Inferior parietal cortex (tissue), 1 donor: ENCODE measurements around the gene ARL4C.
A peak's percentile ranks its signal among the peaks of the same experiment; 100 is the strongest.

Experiments used
- DNase-seq: peaks from one replicate; pipeline ENCODE4 v3.0.0-alpha.2; 2016; ENCODE audit errors: extremely low spot score

ARL4C gene

DNA sequence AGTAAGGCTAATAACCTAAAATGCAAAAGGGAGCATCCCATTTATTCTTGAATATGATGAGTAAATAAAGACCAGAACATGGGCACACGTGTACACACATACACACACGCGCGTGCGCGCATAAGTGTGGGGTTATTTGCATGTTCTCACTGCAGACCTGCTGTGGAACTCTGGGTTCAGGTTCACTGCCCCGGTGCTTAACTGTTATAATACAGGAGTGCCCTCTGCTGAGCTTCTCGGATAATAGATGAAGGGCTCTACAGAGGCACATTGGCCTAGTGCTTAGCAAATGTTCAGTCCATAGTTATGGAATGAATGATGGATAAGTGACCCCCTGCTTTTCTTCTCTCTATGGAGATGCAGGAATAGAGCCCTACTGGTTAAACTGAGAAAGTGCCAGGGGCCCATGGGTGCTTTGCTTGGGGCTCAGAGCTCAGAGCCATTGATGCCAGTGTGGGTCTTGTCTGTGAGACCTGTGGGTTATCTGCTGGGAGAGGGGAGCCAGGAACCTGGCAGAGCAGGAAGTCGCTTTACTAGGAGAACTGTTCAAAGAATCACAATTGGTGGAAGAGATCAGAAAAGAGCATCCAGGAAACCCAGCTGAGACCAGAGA is 3.6 kb upstream of the ARL4C start:
- peak; percentile 73 for DNase-seq

DNA sequence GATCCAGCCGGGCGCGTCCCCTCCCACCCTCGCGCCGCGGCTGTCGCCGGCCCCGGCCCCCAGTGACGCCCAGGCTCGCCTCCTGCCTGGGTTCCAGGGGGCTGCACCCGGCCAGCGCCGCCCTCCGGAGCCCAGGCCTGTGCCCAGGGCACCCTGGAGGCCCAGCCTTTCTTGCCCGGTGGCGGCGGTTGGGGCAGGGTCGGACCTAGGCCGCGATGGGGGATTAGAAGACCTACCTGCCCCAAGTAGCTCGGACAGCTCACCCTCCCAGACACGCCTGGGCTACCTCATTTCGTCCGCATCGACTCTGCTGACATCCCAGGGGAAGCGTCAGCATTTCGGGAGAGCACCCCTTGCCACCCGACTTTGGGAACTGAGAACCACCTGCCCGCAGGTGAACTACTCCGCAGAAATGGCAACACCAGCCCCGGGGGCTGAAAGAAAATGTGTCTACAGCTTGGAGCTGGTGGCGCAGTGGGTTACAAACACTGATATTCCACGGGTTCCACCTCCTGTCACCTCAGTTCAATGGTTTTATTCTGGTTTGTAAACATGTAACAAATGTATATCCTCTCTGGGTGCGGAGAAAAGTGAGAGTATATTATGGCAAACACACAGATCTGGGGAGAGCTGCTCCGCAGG is 834 bp upstream of the ARL4C start:
- no peak for DNase-seq

DNA sequence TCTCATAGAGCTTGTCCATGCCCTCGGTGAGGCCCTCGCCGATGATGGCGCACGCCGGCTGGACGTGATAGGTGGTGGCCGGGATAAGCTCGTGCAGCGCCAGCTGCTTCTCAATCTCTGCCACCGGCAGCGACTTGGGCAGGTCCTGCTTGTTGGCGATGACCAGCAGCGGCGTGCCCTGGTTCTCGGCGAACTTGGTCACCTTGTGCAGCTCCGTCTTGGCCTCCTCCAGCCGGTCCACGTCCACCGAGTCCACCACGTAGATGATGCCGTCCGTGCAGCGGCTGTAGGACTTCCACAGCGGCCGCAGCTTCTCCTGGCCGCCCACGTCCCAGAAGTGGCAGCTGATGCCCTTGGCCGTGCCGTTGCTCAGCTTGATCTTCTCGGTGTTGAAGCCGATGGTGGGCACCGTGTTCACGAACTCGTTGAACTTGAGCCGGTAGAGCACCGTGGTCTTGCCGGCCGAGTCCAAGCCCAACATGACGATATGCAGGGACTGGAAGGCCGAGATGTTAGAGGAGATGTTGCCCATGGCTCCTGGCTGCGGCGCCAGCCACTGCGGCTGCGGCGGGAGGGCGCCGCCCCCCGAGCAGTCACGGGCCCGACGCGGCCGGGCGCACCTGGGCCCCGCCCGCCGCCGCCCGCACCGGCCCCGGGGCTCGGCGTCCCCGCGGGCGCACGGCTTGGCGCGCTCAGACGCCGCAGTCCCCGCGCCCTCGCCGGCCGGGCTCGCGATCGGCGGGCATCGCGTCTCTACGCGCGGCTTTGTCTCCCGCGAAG is 636 bp downstream of the ARL4C start:
- DNase-seq, result no peak

DNA sequence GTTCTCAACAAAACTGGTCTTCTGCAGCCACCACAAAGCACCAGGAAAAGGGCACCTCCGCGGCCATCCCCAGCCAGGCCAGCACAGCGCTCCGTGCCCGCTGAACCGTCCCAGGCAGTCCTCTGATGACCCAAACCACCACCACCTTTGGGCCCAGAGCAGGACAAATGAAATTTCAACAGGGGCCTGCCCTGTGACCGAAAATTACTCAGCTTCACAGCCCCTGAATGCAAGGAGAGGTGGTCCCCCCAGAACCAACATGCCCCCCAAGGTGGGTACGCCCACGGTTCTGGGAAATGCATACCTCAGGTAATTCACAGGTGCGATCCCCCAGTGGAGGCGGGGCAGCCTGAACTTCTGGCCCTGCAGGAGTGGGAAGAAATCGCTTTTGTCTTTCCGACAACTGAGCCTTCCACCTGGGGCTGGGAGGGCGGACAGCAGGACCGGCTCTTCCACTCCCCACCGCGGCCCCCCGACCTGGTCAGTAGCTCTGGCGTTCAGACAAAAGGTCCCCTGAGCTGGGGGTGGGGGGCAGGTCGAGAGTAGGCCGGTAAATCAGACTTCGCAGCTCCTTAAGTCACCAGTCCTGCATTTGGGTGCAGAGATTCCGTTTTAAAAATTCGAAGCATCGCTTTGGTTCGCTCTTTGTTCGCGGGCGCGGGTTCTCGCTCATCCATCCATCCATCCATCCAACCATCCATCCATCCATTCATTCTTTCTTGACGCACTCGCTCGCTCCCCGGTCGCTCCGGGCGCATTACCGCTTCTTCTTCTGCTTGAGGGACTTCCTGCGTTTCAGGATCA is 1.4 kb downstream of the ARL4C start:
- no peak for DNase-seq

DNA sequence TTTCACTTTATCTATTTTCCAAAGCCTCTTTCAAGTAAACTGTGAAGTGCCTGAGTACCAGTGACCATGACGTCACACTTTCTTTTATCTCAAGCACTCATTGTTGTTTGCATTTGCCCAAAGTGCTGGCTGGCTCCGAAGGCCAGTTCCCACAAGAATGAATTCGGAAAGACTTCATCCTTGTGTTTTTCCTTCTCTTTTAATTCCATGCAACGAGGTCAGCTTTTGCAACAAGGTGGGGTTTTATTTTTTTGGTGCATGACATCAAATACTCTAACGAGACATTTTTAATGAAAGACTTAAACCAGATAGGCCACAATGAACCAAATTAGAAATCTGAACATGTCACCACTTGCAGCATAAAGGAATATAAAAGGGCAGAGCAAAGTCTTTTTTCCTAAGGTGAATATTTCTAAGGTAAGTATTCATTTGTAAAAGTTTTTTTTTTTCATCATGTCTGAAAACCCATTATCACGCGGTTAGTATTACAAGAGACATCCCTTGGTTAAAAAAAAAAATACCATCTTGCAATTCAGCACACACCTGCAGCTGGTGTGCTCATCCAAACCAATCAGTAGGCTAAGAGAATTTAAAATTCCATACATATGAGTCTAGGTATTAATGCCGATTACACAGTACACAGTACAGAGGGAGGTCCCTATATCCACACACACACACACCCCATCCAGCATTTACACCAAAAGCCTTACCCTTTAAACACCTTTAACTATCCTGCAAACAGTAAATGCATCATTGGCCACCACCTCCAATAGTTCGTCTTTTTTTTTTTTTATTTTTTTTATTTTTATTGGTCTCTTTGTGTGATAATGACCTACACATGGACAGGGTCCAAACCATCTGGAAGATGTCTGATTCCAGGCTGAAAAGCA is 2.3 kb downstream of the ARL4C start:
- DNase-seq, result peak; percentile 47

DNA sequence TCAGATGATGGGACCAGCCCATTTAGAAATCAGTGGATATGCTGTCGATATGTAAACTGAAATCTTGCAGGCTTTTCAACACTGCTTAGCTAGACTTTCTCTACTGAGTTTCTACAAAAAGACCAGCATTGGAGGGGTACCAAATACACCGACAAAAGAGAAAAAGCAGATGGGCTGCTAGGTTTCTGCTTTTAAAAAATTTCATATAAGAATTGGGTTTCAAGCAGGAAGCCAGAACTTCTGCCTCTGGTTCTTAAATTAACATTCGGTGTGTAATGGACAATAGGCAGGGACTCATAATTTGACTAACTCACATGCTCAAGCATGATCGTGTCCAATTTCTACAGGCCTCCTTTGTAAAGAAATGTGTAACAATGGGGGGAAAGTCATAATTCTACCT is 3.1 kb downstream of the ARL4C start:
- no peak for DNase-seq

DNA sequence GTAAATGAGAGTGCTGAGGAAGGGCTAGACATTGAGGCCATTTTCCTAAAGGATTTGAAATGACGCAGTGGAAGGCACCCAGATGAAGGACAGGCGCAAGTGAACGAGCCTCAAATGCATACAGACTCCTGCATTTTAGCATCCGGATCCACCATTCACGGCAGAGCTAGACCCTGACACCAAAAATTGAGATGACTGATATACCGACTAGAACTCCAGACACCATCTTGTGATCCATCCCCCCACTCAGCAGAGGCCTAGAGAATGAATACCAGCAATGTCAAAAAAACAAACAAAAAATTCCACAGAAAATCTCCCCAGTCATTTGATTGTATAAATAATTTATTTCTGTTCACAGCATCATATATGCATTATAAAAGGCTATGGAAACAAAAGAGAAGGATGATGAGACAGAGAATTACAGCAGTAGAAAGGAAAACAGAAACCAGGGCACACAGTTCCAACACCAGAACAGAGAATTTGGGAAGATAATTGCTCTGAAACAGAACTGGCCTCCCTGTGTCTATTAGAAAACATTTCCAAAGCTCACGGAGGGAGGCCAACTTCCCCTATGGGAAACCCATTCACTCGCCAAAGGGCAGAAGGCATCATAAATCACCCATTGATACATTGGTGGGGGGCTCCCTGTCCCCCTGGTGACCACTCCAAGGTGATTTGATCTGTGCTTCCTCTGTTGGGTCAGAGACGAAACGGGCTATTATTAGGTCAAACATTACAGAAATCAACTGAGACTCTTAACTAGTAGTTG is 4.0 kb downstream of the ARL4C start:
- DNase-seq, result no peak

DNA sequence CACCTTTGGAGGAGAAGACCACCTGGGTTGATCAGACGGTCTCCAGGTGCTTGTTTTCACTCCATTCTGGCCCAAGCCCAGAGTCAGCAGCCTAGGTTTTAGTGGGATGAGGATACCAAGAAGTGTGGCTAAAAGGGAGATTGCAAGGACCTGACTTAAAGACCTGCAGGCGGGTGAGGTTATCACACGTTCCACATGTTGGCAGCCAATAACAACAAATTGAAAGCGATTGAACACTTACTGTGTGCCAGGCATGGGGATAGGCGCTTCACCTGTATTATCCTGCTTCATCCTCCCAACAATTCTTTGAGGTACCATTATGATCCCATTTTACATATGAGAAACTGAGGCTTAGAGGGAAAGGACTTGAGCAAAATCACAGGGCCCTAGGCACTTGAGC is 5.0 kb downstream of the ARL4C start:
- DNase-seq, result no peak

DNA sequence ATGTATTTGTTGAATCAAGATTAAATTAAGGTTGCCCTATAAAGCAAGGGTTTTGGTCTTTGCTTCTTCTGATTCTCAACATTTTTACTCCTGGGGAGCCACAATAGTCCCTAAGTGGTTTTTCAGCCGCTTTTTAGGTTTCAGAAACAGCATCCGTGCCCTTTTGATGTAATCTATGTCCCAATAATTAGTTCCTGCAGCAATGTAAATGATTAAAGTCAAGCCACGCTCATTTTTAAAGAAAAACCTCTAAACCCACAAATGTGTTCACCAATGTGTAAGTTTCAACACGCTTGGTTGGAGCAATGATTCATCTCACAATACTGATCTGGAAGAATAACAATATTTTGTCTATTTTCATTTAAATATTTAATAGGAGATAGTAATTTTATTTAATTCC is 5.6 kb downstream of the ARL4C start:
- no peak for DNase-seq

DNA sequence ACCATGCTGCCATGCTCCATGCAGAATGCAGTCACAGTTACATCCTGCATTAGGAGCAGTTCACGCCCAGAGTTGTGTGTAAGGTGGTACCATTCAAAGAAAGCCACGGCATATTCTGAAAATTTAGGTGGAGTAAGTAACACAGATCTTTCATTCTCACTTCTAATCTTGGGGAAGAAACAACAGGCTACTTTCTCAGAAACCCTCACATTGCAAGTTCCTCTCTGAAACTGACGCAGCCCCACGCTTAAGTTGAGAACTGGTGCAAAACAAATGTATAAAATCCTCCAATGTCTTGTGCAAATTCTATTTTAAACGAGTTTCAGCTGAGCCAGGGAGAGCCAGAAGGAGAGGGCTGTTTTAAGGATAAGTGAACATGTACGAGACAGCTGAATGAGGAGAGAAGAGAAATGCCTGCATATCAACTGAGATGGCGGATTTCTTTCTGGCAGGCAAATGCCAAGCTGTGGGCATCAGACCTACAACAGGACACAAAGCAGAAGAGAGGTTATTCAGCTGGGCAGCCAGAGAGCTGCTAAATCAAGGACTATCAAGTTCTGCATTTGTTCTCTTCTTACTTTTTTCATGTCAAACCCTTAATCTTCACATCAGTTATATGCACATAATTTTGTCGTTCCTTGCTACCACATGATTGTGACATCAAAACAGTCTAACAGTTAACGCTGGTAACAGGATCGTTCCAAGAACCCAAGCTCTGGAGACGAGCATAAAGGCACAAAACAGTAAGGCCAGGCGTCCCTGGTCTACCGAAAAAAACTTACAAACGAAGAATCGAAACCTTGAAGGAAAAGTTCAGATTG is 6.4 kb downstream of the ARL4C start:
- DNase-seq, result peak; percentile 55

DNA sequence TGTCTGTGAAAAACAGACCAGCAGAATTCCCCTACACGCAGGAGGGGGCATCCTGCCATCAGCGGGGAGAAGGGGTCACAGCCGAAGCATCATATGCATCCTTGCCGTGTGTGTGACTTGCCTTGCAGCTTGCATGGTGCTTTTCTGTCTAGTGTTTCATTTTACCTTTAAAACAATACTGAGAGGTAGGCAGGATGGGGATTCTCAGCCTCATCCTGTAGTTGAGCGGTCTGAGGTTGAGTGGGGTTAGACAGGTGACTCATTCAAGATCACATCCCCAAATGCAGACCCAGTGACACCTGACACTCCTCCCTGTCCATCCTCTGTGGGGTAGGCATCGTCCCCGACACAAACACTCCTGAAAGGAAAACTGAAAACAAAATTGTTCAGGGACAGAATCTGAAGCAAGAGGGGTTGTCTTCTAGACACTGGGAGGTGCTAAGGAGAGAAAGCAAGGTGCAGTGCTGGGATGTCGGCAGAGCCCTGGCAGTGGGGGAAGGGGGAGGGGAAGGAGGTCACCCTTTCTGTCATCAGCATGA is 7.9 kb downstream of the ARL4C start:
- no peak for DNase-seq

DNA sequence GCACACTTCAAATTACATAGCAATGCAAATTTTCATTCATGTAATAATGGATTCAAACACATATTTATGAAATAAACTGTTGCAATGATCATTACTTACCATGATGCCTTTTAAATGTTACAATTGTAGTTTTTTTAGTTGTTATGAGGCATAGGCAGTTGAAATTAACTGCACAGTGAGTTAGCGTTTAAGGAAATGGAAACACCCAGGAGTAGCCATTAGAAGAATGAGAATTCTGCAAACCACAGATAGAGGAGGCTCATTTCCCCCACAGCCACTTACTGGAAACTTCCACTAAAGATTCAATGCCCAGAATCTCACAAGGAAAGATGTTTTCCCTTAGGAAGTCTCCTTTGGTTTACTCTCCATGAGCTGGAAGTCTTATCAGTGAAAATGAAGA is 8.4 kb downstream of the ARL4C start:
- DNase-seq, result no peak

DNA sequence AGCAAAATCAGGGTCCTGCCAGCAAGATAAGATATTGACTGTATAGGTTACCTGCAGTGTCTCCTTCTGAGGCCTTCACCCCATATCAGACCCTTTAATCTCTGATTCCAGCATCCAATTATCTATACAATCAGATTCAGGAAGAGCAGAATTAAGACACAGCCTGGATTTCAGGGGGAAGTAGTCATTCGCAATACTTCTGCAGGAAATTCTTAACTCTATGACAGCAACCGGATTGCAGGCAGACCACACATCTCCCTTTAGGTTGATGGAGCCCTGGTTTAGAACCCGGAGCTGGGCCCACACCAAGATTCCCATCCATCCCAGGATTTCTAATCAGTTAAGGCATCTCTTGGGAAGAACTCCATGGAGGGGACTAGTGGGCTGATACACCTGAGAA is 9.5 kb downstream of the ARL4C start:
- DNase-seq, result no peak

DNA sequence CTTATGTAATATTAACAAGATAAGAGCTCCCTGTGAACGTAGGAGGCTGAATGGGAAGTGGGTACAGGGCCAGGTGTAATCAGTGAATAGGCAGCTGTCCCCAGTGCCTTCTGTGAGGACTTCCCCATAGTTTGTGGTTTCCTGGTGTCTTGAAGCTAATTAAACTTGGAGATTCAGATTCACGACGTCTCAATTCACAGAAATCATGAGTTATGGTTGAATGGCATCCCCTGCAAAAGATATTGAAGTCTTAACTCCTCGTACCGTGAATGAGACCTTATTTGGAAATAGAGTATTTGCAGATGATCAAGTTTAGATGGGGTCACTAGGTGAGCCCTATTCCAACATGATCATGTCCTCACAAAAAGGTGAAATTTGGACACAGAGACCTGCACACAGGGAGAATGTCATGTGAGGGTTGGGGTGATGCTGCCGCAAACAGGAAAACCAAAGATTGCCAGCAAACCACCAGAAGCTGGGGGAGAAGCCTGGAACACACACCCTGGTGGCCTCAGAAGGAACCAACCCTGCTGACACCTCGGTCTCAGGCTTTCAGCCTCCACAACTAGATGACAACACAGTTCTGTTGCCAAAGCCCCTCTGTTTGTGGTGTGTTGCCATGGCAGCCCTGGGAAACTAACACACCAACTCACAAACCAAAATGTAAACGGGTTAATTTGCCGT is 13.2 kb downstream of the ARL4C start:
- DNase-seq, result no peak

DNA sequence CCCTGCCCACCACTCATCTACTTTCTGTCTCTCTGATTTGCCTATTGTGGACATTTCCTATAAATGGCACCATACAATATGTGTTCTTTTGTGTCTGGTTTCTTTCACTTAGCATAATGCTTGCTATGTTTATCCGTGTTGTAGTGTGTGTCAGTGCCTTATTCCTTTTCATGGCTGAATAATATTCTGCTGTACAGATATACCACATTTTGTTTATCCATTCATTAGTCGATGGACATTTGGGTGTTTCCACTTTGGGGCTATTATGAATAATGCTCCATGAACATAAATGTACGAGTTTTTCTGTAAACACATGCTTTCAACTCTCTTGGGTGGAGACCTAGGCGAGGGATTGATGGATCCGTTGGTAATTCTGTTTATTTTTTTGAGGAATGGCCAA is 15.6 kb downstream of the ARL4C start:
- no peak for DNase-seq

DNA sequence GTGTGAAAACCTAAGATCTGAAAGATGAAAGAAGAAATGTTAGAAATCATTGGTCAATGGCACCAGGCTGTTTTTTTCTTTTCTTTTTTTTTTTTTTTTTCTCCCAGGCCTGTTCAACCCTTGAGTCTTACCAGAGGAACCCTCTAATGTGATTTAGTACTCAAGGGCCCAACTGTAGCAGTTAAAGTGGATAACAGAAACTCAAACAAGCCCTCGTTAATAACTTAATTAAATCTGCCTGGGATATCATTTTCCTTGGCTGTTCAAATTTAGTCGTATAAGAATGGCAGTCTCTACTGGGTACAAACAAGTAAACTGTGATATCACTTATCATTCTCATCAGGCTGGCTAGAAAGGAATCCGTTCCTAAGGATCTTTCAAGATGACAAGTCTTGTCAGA is 16.5 kb downstream of the ARL4C start:
- no peak for DNase-seq

DNA sequence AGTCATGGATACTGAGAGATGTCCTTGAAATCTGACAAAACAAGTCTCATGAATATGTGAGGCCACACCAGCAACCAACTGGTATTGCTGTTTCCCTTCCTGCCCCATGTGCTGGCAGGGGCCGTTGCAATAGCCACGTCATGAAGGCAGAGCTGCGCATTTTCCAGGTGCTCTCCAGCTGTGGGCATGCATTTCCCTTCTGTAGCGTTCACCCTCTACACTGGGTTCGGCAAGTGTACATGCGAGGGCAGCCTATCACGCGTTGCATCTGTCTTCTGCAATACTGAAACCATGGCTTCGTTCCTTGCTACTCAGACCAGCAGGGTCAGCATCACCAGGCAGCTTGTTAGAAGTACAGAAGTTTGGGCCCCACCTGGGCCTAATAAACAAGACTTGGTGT is 17.4 kb downstream of the ARL4C start:
- DNase-seq, result no peak

DNA sequence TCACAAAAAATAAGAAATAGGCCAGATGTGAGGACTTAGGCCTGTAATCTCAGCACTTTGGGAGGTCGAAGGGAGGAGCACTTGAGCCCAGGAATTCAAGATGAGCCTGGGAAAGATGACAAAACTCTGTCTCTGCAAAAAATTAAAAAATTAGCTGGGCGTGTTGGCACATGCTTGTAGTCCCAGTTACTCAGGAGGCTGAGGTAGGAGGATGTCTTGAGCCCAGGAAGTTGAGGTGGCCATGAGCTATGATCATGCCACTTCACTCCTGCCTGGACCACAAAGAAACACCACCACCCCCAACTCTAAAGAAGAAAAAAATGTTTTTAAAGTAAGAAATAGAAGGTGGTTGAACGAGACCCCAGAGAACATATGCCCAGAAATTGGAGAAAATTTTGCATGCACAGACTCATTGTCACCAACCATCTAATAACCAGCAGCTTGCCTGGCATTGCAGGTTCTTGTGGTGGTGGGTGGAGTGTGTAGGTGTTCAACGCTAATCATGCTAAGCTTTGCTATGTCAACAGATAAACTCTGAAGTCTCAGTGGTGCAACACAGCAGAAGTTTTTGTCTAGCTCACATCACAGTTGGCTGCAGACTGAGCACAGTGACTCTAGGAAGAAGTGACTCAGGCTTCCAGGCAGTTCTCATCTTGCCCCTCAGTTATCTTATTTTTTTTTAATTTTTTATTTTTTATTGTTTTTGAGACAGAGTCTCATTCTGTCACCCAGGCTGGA is 18.6 kb downstream of the ARL4C start:
- DNase-seq, result no peak
